K562 (cell line): ENCODE results near the gene CTAGE1. TPM values are rescaled to one million over a fixed set of nuclear protein-coding genes. Genes with fewer than 3 reads are reported as not detected.

Source experiments
- ATAC-seq: fragments of 200-7000 bp; cut with Tn5 transposase; 3 replicates; pipeline ENCODE4 v1.9.1; 2020; ENCODE audit warnings: moderate library complexity
- BruUV-seq: library from RNA; stranded (reverse); fragments of 400-500 nt; replicated peaks from 2 replicates; lab custom pipeline; 2021; lab: Mats Ljungman, UMichigan
- CTCF ChIA-PET: fragments of 300-600 bp; formaldehyde crosslinking; extraction: SDS; loops from one replicate; lab custom pipeline; 2021; ENCODE audit warnings: low intra/inter-chr PET ratio; lab: Yijun Ruan, JAX
- POLR2A ChIA-PET: fragments of 300-600, 350-650 bp; sonication (Branson Sonifier 250); formaldehyde crosslinking; extraction: SDS; loops from one replicate; lab custom pipeline; 2021; ENCODE audit warnings: antibody characterized with exemption, inconsistent platforms; lab: Yijun Ruan, JAX
- DNase-seq, 4 experiments: peaks; one replicate each; pipeline versions ENCODE4 v3.0.0 to v3.0.0-alpha.2; 2011 to 2018; ENCODE audit warnings: low spot score in 3 of 4, mixed read lengths in 3 of 4; ENCODE audit errors: extremely low read depth in 1 of 4
- FAIRE-seq: peaks from 2 replicates; lab custom pipeline; 2011; peaks lifted over from hg19 to GRCh38; lab: Jason Lieb, UNC
- H2AFZ ChIP-seq: 2 replicates; pipeline ENCODE4 v1.6.0; 2011; ENCODE audit warnings: low read depth, low read length, control low read depth, inconsistent platforms
- H3K27ac ChIP-seq: fragments of 200-600 bp; 3 replicates; pipeline ENCODE4 v1.8.0; 2011; ENCODE audit warnings: low read depth, mild to moderate bottlenecking, control low read depth, inconsistent platforms, low read length, moderate library complexity, mixed read lengths; ENCODE audit errors: extremely low read depth
- H3K27me3 ChIP-seq, 2 experiments: fragments of 300-600 bp in 1 of 2; 2 replicates in 1 of 2; 3 replicates in 1 of 2; pipeline versions ENCODE4 v1.6.0 to v1.8.0; 2011; ENCODE audit warnings: inconsistent platforms in 2 of 2, low read length in 2 of 2, mild to moderate bottlenecking in 1 of 2, mixed read lengths in 1 of 2, moderate library complexity in 1 of 2; ENCODE audit not compliant: control insufficient read depth in 2 of 2, insufficient read depth in 2 of 2
- H3K36me3 ChIP-seq: fragments of 300-600 bp; 3 replicates; pipeline ENCODE4 v1.8.0; 2011; ENCODE audit warnings: mild to moderate bottlenecking, low read length, inconsistent platforms; ENCODE audit not compliant: control insufficient read depth, insufficient read depth
- H3K4me1 ChIP-seq, 2 experiments: fragments of 200-600 bp in 1 of 2; replicated peaks in 1 of 2; 2 replicates in 1 of 2; 3 replicates in 1 of 2; pipeline versions ENCODE4 v1.5.1 to v1.8.0; 2011; ENCODE audit warnings: inconsistent platforms in 2 of 2, low read length in 2 of 2, mild to moderate bottlenecking in 1 of 2, mixed read lengths in 1 of 2, moderate library complexity in 1 of 2; ENCODE audit not compliant: control insufficient read depth in 2 of 2, insufficient read depth in 2 of 2
- H3K4me2 ChIP-seq: 2 replicates; pipeline ENCODE4 v1.6.1; 2011; ENCODE audit warnings: low read length, control low read depth, inconsistent platforms, mixed read lengths; ENCODE audit not compliant: insufficient read depth
- H3K4me3 ChIP-seq: fragments of 200-600 bp; sonication (generic), shearing (Covaris generic); 2 replicates; pipeline ENCODE4 v1.5.1; 2016; ENCODE audit warnings: control low read depth, inconsistent platforms
- H3K79me2 ChIP-seq: fragments of 200-600 bp; 3 replicates; pipeline ENCODE4 v1.8.0; 2011; ENCODE audit warnings: low read length, inconsistent platforms; ENCODE audit not compliant: control insufficient read depth, insufficient read depth
- H3K9ac ChIP-seq, 2 experiments: 2 replicates each; pipeline versions ENCODE4 v1.6.0 to v1.6.1; 2011; ENCODE audit warnings: low read depth in 2 of 2, low read length in 2 of 2, control low read depth in 1 of 2, inconsistent platforms in 1 of 2, mild to moderate bottlenecking in 1 of 2, mixed read lengths in 1 of 2; ENCODE audit not compliant: insufficient read depth in 1 of 2
- H3K9me1 ChIP-seq: one replicate; pipeline ENCODE4 v1.6.0; 2011; ENCODE audit warnings: inconsistent platforms, mild to moderate bottlenecking, low read length, moderate library complexity; ENCODE audit not compliant: control insufficient read depth, insufficient read depth
- H3K9me3 ChIP-seq: replicated peaks from 2 replicates; pipeline ENCODE4 v1.5.1; 2011; ENCODE audit warnings: low read depth, low read length, inconsistent platforms; ENCODE audit not compliant: control insufficient read depth, insufficient read depth
- H4K20me1 ChIP-seq: replicated peaks from 2 replicates; pipeline ENCODE4 v1.6.1; 2011; ENCODE audit warnings: low read length, inconsistent platforms, mixed read lengths; ENCODE audit not compliant: control insufficient read depth, insufficient read depth
- BCL6 ChIP-seq: fragments of 250-450 bp; sonication (Bioruptor Pico); IDR thresholded peaks from 2 replicates; pipeline ENCODE4 v1.4.0; 2020
- CCAR2 ChIP-seq: fragments of 200-400 bp; formaldehyde crosslinking; IDR thresholded peaks from 2 replicates; pipeline ENCODE4 v1.6.1; 2017; ENCODE audit warnings: mild to moderate bottlenecking, low read depth, low read length
- ESRRA ChIP-seq: fragments of 450-650 bp; IDR thresholded peaks from 2 replicates; pipeline ENCODE4 v1.6.1; 2014; ENCODE audit warnings: low read depth, mild to moderate bottlenecking, moderate library complexity, borderline replicate concordance
- FOXM1 ChIP-seq, 2 experiments: fragments of 450-650 bp in 1 of 2; sonication (generic) in 1 of 2; formaldehyde crosslinking in 1 of 2; IDR thresholded peaks; 2 replicates each; pipeline versions ENCODE4 v1.6.1 to v1.9.0; 2017 to 2022; ENCODE audit warnings: low read depth in 2 of 2, mild to moderate bottlenecking in 2 of 2, missing genetic modification reagents in 1 of 2, moderate library complexity in 1 of 2
- GABPB2 ChIP-seq: fragments of 250-450 bp; sonication (Bioruptor Pico); conservative IDR thresholded peaks from 2 replicates; pipeline ENCODE4 v1.5.1; 2021; ENCODE audit warnings: mild to moderate bottlenecking
- HCFC1 ChIP-seq: IDR thresholded peaks from 2 replicates; pipeline ENCODE4 v1.6.1; 2012; ENCODE audit warnings: low read depth, low read length, improper control_type of control experiment
- MAFG ChIP-seq: fragments of 450-650 bp; conservative IDR thresholded peaks from 2 replicates; pipeline ENCODE4 v1.6.1; 2016; ENCODE audit warnings: missing genetic modification characterization, missing compliant biosample characterization
- PCBP1 ChIP-seq: fragments of 200-400 bp; formaldehyde crosslinking; IDR thresholded peaks from 2 replicates; pipeline ENCODE4 v1.6.1; 2018; ENCODE audit warnings: mild to moderate bottlenecking, low read depth, low read length; ENCODE audit not compliant: poor library complexity, severe bottlenecking
- SNRNP70 ChIP-seq: fragments of 200-400 bp; formaldehyde crosslinking; optimal IDR thresholded peaks from 2 replicates; pipeline ENCODE3; 2017; ENCODE audit warnings: low read depth, low read length
- ZNF695 ChIP-seq: fragments of 450-650 bp; formaldehyde crosslinking; IDR thresholded peaks from 2 replicates; pipeline ENCODE4 v1.4.0; 2020; ENCODE audit warnings: mild to moderate bottlenecking, moderate library complexity
- in situ Hi-C: fragments of 300-500 bp; cut with MboI; formaldehyde crosslinking; loops from 4 replicates; pipeline ENCODE4 v1.15.0; 2018; ENCODE audit warnings: inconsistent platforms, mixed read lengths
- intact Hi-C: fragments of 100-400 bp; cut with micrococcal nuclease; formaldehyde crosslinking; loops from 2 replicates; pipeline ENCODE4 v1.14.2; 2022
- polyA plus RNA-seq, 8 experiments: library from polyadenylated mRNA; depleted of rRNA in 4 of 8; stranded (reverse) in 5 of 8; unstranded in 3 of 8; fragments of >200 nt; fragmentation: Nextera tagmentation in 2 of 8; fragmentation: Illumina TruSeq in 1 of 8; extraction: Ambion mirVana in 2 of 8; extraction: Trizol in 1 of 8; gene quantifications; 2 replicates each; pipeline versions ENCODE4 v1.2.1 to v1.2.3, GENCODE V29; 2011 to 2014; ENCODE audit warnings: inconsistent platforms in 1 of 8, missing spikeins in 1 of 8
- total RNA-seq, 7 experiments: library from RNA; depleted of rRNA in 6 of 7; stranded (reverse); fragments of >200 nt in 6 of 7; fragmentation: Illumina TruSeq in 2 of 7; extraction: Trizol in 2 of 7; gene quantifications; 2 replicates each; pipeline versions ENCODE4 v1.2.1 to v1.2.3, GENCODE V29; 2011 to 2021; ENCODE audit warnings: low replicate concordance in 1 of 7

The CTAGE1 gene
- total and polyA plus RNA-seq, 9 of the 15 experiments (the other 6 are each of a cell fraction or from before 2014, with no cell fraction given): not detected

GRCh38 chr18:22439447-22439846, 21.7 kb upstream of the CTAGE1 start:
- no peaks in the 10 kb centered on the region for H3K9me3 ChIP-seq
- FAIRE-seq: no peak
- CTCF ChIA-PET: no interaction called here
- no peaks in the 10 kb centered on the region for H4K20me1 ChIP-seq
- H3K9me1 ChIP-seq: no peaks in the 10 kb centered on the region
- H3K36me3 ChIP-seq: no peaks in the 10 kb centered on the region
- TF ChIP-seq SNRNP70 (no peak), BCL6 (CRISPR knock-in tag) (no peak), MAFG (tag) (no peak), HCFC1 (no peak), FOXM1 (IDR thresholded peaks at IDR 0.05; ENCODE audit: low read depth) (no peak), FOXM1 (CRISPR knock-in tag; IDR thresholded peaks at IDR 0.05; ENCODE audit: low read depth) (no peak), ZNF695 (CRISPR knock-in tag) (no peak), GABPB2 (CRISPR knock-in tag) (no peak), CCAR2 (no peak), ESRRA (no peak), PCBP1 (no peak)
- no peak for ATAC-seq
- intact Hi-C loops (no loop called here), in situ Hi-C loops (no loop called here)
- H2AFZ ChIP-seq: no peak overlapping the region
- DNase-seq: no peak
- H3K9ac ChIP-seq: no peak overlapping the region
- no peaks in the 10 kb centered on the region for H3K79me2 ChIP-seq
- H3K27ac ChIP-seq: no peak overlapping the region
- no peaks in the 10 kb centered on the region for H3K27me3 ChIP-seq
- H3K4me1 ChIP-seq: no peaks in the 10 kb centered on the region; a peak in 1 of 5 replicates
- POLR2A ChIA-PET: interaction anchor here (0.9 kb wide), 1 partner anchor 14 kb away, joined by 3 read pairs; no protein-coding TSS in a partner anchor
- H3K4me2 ChIP-seq: no peak overlapping the region
- H3K4me3 ChIP-seq: no peak overlapping the region
- no TSS peak for BruUV-seq
